Activated T-cell treated with anti-CD3 and anti-CD28 coated beads, Interleukin-2, amount 50 U/mL, for 24 hours (primary cell): ENCODE data around the gene MRPL24.
A peak's percentile ranks its signal among the peaks of the same experiment; 100 is the strongest.

Source experiments
- DNase-seq: peaks from one replicate; pipeline ENCODE4 v3.0.0-alpha.2; 2020
- H3K27ac Mint-ChIP-seq: 2 replicates; pipeline ENCODE4 v1.8.0; 2020; ENCODE audit warnings: mild to moderate bottlenecking, mixed read lengths
- H3K27me3 Mint-ChIP-seq: 2 replicates; pipeline ENCODE4 v1.8.0; 2020; ENCODE audit warnings: mixed read lengths
- H3K36me3 Mint-ChIP-seq: 2 replicates; pipeline ENCODE4 v1.8.0; 2020; ENCODE audit warnings: low read depth, mixed read lengths
- H3K4me1 Mint-ChIP-seq: 2 replicates; pipeline ENCODE4 v1.8.0; 2020; ENCODE audit warnings: low read depth, mixed read lengths
- H3K4me3 Mint-ChIP-seq: 2 replicates; pipeline ENCODE4 v1.8.0; 2020; ENCODE audit warnings: mild to moderate bottlenecking, moderate library complexity, mixed read lengths
- H3K9me3 Mint-ChIP-seq: 2 replicates; pipeline ENCODE4 v1.8.0; 2020; ENCODE audit warnings: mixed read lengths

Gene MRPL24

DNA sequence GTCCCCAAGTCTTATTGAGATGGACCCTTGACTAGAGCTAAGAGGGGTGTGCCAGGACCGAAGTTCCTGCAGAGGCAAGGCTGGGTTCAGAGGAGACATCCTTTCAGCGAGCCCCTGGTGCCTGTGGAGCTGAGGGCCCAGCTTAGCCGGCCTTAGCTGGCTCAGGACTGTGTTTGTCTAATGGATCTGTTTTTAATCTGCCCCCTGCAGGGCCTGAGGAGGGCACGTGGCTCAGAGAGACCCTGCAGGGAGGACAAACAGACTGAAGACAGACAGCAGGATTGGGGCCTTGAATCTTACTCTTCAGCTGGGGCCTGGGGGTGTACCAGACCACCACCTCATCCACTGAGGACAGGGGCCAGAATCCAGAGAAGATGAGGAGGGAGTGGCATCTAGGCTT, 37.1 kb downstream of the MRPL24 start:
- H3K27me3 Mint-ChIP-seq: peaks cover 47% of the 10 kb centered on the region
- no peaks in the 10 kb centered on the region for H3K9me3 Mint-ChIP-seq
- no peak for DNase-seq
- H3K27ac Mint-ChIP-seq: no peak overlapping the region
- no peaks in the 10 kb centered on the region for H3K36me3 Mint-ChIP-seq
- H3K4me3 Mint-ChIP-seq: no peak overlapping the region
- H3K4me1 Mint-ChIP-seq: peaks cover 34% of the 10 kb centered on the region

DNA sequence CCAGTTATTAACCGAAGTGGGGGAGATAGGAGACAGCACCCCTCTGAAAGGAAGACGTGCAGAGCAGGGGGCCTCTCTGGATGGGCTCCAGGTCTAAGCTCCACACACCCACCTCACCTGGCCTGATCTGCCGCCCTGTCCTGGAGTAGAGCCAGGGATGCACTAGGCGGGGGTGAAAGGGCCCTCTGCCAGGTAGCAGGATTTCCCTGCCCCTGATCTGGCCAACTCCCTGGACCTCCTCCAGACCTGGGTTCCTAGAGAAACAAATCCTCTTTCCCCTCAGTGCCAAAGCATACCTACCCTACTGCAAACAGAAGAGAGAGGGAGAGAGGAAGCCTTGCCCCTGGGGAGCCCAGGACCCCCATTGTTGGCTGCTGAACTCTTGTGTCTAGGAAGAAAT, 37.6 kb downstream of the MRPL24 start:
- H3K4me1 Mint-ChIP-seq: peaks cover 34% of the 10 kb centered on the region
- H3K36me3 Mint-ChIP-seq: no peaks in the 10 kb centered on the region
- H3K9me3 Mint-ChIP-seq: no peaks in the 10 kb centered on the region
- H3K27ac Mint-ChIP-seq: no peak overlapping the region
- peaks cover 47% of the 10 kb centered on the region for H3K27me3 Mint-ChIP-seq
- no peak for DNase-seq
- H3K4me3 Mint-ChIP-seq: no peak overlapping the region

DNA sequence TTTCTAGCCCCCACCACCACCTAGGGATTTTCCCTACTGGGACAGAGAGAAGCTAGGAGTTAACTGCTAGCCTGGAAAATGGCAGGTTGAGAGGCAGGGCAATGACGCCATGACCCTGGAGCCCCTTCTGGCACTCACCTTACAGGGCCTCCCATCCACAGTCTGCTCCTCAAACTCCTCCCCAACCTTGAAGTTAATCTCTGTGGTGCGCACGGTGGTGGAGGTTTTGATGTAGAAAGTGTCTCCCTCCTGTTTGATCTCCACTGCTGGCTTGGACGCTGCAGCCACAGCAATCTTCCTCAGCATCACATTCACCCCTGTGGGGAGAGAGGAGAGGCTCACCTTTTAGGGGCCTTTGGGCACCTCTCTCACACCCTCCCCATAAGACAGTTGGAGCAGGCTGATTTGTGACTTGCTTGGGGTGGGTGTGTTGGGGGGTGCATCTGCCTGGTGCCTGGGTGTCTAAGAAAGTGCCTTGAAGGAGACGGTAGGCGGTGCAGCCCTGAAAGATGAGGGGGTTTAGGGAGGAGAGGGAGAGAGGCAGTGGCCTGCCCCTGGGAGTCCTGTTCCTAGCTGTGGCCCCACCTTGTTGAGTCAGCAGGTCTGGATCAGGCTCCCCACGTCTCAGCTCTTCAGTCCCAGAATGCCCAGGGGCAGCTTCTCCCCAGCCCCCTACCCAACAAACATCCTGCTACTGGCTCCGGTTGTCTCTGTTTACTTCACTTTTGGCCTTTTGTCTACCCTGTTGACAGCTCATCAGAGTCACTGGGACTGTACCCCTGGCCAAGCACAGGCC, 40.0 kb downstream of the MRPL24 start:
- no peak for DNase-seq
- no peaks in the 10 kb centered on the region for H3K36me3 Mint-ChIP-seq
- H3K4me3 Mint-ChIP-seq: no peak overlapping the region
- H3K27ac Mint-ChIP-seq: no peak overlapping the region
- peaks cover 57% of the 10 kb centered on the region for H3K27me3 Mint-ChIP-seq
- H3K4me1 Mint-ChIP-seq: peaks cover 22% of the 10 kb centered on the region
- no peaks in the 10 kb centered on the region for H3K9me3 Mint-ChIP-seq

DNA sequence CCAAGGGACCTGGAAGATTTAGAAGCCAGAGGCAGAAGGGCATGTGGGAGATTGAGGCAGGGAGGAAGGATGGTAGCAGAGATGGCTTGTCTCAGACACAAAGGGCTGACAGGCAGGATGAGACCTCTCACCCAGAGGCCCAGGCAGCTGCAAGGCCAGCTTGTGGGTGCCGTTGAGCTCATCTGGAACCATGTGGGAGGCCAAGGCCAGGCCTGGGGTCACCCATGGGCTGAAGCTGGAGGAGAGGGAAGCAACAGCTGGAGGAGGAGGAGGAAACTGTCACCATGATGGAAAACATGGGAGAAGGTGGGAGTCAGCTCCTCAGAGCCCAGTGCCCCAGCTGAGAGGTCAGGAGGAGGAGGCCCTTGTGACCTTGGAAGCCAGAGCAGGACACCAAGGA, 41.9 kb downstream of the MRPL24 start:
- Mint-ChIP-seq H3K27me3 (peaks cover 48% of the 10 kb centered on the region), H3K36me3 (no peaks in the 10 kb centered on the region), H3K27ac (peak overlapping the region; percentile 38), H3K4me1 (peaks cover 4% of the 10 kb centered on the region), H3K9me3 (no peaks in the 10 kb centered on the region), H3K4me3 (no peak overlapping the region)
- no peak for DNase-seq

DNA sequence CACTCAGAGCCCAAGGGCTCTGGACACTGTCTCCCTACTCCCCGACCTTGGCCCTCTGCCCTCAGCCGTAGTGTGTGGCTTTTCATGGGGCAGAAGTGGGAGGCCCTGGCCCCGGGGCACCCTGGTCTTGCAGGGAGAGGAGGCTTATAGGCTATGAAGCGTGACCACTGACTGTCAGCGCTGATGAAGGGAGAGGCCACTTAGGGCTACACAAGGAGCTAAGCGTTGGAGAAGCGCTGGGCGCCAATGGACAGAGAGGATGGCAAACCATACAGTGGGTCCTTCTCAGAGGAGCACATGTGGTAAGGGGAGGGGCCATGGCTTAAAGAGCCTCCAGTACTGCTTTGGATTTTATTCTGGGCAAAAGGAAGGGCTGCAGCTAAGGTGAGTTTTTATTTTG, 43.4 kb downstream of the MRPL24 start:
- no peak for DNase-seq
- peaks cover 10% of the 10 kb centered on the region for H3K4me1 Mint-ChIP-seq
- H3K4me3 Mint-ChIP-seq: no peak overlapping the region
- H3K9me3 Mint-ChIP-seq: no peaks in the 10 kb centered on the region
- no peaks in the 10 kb centered on the region for H3K36me3 Mint-ChIP-seq
- peaks cover 49% of the 10 kb centered on the region for H3K27me3 Mint-ChIP-seq
- H3K27ac Mint-ChIP-seq: no peak overlapping the region

DNA sequence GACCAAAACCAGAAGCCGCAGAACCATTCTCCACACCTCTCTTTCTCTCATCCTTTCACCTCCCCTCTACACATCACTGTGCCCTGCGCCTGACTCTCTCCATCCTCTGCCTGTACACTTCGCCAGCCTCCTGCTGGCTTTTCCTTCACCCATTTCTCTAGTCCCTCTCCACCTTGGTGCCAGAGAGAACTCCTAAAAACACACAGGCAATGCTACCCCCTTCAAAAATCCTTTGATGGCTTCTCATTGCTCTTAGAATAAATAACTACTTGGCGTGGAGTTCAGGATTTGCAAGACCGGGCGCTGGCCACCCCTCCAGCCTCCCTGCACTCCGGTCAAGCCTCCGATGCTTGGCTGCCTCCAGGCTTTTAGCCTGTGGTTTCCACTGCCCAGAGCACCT, 44.1 kb downstream of the MRPL24 start:
- no peaks in the 10 kb centered on the region for H3K36me3 Mint-ChIP-seq
- H3K4me3 Mint-ChIP-seq: no peak overlapping the region
- no peaks in the 10 kb centered on the region for H3K9me3 Mint-ChIP-seq
- H3K4me1 Mint-ChIP-seq: peaks cover 17% of the 10 kb centered on the region
- H3K27ac Mint-ChIP-seq: no peak overlapping the region
- peaks cover 52% of the 10 kb centered on the region for H3K27me3 Mint-ChIP-seq
- DNase-seq: no peak

DNA sequence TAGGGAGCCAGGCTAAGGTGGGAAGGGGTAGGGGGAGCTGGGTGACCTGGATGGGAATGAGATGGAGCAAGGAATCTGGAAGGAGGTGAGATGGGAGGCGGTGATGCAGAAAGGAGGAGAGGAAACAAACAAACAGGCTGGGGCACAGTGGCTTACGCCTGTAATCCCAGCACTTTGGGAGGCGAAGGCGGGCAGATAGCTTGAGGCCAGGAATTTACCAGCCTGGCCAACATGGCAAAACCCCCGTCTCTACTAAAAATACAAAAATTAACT, 46.3 kb downstream of the MRPL24 start:
- H3K27me3 Mint-ChIP-seq: peaks cover 65% of the 10 kb centered on the region
- H3K36me3 Mint-ChIP-seq: no peaks in the 10 kb centered on the region
- H3K4me1 Mint-ChIP-seq: peaks cover 18% of the 10 kb centered on the region
- H3K9me3 Mint-ChIP-seq: no peaks in the 10 kb centered on the region
- no peak for DNase-seq
- H3K4me3 Mint-ChIP-seq: no peak overlapping the region
- no peak overlapping the region for H3K27ac Mint-ChIP-seq

DNA sequence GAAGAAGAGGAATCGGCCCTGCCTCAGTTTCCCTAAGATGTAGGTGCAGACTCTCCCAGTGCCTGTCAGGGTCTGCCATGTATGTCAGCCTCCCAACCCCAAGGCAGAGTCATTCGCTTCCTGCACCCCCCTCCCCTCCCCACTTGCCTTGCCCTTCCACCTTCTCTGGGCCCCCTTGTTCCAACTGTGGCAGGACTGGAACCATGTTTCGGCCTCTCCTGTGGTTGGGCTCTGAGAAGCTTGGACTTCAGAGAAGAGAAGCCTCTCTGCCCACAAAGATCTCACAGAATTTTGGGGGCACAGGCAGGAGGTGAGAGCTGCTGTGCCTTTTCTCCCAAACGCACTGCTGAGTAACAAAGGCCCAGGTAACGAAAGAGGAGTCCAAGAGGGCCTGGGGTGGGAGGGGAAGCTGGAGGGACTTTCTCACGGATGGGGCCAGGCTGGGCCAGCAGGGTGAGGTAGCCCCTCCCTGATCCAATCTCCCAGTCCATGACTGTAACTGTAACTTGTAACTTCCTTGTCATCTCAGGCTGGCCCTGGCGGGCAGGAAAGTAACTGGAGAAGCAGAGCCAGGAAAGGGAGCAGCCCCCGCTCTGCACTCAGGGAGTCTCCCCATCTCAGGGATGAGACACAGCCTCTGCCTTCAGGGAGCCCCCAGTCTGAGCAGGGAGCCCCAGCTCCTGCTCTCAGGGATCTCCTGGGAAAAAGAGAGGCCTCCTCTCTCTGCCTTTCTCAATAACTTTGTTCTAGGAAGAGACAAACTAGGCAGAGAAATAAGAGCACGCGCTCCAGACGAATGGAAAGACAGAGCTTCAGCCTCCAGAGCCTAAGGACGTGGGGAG, 46.8 kb downstream of the MRPL24 start:
- Mint-ChIP-seq H3K36me3 (no peaks in the 10 kb centered on the region), H3K27me3 (peaks cover 67% of the 10 kb centered on the region), H3K27ac (no peak overlapping the region), H3K4me3 (no peak overlapping the region), H3K9me3 (no peaks in the 10 kb centered on the region), H3K4me1 (peaks cover 23% of the 10 kb centered on the region)
- no peak for DNase-seq

DNA sequence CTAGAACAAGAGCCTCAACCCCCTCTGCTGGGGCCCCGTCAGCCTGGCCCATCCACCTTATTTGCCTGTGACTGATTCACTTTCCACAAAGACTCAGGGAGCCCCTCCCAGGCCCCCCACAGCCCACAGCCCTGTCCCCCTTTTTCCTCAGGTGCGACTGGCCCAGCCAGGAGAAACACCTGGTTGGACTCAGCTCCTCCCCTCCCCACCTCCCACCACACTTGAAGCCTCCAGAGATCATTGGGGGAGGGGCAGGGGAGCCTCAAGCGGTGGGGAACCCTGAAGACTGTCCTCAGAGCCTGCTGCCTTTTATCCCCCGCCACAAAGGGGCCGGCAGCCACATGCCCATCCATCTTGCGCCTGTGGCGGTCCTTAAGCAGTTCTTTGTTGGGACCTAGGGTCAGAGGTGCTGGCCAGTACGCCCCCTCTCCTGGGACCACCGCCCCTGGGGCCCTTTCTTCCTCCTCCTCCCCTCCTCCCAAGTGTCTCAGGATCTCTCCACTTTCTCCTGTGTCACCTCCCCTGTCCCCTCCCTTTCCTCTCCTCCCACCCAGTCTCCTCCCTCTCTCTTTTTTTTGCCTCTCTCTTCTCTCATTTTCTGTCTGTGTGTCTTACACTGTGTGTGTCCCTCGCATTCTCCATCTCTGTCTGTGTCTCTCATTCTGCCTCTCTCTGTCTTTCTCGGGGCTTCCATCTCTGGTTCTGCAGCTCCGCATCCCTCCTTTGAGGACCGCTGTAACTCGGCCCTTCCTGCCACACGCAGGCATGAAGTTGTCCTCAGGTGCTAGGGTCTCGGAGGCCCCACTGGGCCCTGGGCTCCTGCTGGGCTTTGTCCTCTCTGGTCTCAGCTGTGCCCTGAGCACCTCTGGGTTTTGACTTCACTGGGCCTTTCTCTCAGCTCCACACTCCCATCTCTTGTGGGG, 47.7 kb downstream of the MRPL24 start:
- peaks cover 76% of the 10 kb centered on the region for H3K27me3 Mint-ChIP-seq
- no peak overlapping the region for H3K4me3 Mint-ChIP-seq
- H3K9me3 Mint-ChIP-seq: no peaks in the 10 kb centered on the region
- H3K36me3 Mint-ChIP-seq: no peaks in the 10 kb centered on the region
- DNase-seq: no peak
- H3K27ac Mint-ChIP-seq: no peak overlapping the region
- H3K4me1 Mint-ChIP-seq: peaks cover 25% of the 10 kb centered on the region

DNA sequence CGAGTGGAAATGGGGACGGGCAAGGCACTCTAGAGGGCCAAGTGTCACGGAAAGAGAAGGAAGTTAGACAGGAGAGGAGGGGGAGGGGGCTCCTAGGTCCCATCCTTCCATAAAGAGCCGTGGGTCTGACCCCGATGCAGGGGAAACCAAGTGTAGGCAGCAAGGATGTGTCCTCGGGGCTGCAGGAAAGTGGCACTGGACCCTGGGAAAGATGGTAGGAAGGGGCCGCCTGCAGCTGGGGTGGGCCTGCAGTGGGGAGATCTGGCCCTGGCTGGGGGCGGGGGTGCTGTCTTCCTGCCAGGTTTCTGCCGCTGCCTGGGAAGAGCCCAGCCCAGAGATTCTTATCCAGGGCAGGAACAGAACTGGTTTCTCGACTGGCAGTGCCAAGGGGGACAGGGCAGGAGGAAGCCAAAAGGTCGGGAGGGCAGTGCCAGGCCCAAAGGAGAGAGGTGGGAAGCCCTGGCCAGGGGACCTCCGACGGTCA, 48.4 kb downstream of the MRPL24 start:
- H3K27ac Mint-ChIP-seq: no peak overlapping the region
- H3K4me1 Mint-ChIP-seq: peaks cover 25% of the 10 kb centered on the region
- DNase-seq: no peak
- H3K27me3 Mint-ChIP-seq: peaks cover 75% of the 10 kb centered on the region
- H3K9me3 Mint-ChIP-seq: no peaks in the 10 kb centered on the region
- no peaks in the 10 kb centered on the region for H3K36me3 Mint-ChIP-seq
- no peak overlapping the region for H3K4me3 Mint-ChIP-seq

DNA sequence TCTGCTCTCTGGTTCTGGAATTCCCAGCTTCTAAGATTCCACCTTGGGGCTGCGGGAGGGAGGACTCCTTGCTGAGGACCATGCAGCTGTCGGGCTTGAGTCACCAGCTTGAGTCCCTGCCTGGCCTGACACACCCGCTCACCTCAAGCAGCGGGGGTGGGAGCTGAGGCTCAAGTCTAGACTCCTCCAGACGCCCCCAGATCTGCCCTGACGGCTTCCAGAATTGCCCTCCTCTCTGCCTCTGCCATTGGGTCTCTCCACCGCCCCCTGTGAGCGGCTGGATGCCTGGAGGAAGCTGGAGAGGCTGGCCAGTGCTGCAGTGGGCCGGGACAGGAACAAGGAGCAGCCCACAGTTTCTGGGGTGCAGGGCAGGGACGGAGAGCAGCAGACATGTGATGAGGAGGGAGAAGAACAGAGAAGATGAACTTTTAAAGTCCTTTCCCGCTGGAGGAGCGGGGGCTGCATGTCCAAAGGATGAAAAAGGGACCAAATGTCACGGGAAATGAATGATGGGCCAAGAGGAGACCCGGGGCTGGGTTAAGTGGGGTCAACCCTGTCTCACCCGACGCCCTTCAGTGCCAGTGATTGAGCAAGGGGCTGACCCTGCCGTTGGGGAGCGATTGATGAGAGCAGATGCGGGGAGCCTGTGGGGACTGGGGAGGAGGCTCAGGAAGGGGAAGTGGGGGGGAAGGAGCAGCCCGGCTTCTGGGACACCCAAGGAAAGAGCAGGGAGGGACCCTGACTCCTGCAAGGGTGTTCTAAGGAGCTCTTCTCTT, 49.0 kb downstream of the MRPL24 start:
- no peaks in the 10 kb centered on the region for H3K9me3 Mint-ChIP-seq
- peaks cover 70% of the 10 kb centered on the region for H3K27me3 Mint-ChIP-seq
- DNase-seq: no peak
- peaks cover 25% of the 10 kb centered on the region for H3K4me1 Mint-ChIP-seq
- H3K4me3 Mint-ChIP-seq: no peak overlapping the region
- no peak overlapping the region for H3K27ac Mint-ChIP-seq
- no peaks in the 10 kb centered on the region for H3K36me3 Mint-ChIP-seq

DNA sequence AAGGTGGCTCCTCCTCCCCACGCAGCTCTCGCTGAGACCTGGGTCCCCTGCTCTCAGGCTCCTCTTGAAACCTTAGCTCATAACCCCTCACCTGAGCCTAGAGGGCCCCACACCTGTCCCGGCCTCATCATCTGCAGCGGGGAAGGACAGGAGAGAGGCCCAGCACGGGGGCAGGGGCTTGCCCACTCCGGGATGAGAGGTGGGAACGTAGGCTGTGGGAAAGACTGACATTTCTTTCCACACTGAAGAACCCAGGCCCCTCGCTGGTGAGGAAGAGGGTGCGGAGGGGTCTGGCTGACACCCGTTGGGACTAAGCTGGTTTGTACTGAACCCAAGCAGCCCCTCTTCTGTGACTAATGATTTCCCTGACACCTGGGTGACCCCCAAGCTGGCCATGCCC, 49.7 kb downstream of the MRPL24 start:
- H3K4me1 Mint-ChIP-seq: peaks cover 25% of the 10 kb centered on the region
- peaks cover 64% of the 10 kb centered on the region for H3K27me3 Mint-ChIP-seq
- no peaks in the 10 kb centered on the region for H3K9me3 Mint-ChIP-seq
- H3K36me3 Mint-ChIP-seq: no peaks in the 10 kb centered on the region
- no peak overlapping the region for H3K4me3 Mint-ChIP-seq
- no peak overlapping the region for H3K27ac Mint-ChIP-seq
- DNase-seq: no peak

DNA sequence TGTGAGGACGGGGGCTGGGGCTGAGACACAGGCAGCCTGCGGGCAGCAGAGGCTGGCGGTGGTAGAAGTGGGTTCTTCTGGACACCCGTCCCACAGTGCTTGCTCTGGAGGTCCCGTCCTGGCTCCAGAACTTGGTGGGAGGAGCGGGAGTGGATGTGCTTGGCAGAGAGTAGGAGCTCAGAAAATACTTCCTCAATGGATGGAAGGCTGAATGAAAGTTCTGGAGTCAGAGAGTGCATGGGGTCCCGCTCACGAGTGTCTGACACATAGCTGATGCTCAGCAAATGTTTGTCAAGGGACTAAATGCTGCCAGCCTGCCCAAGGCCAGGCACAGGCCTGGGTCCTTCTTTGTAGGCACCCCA, 50.2 kb downstream of the MRPL24 start:
- Mint-ChIP-seq H3K27me3 (peaks cover 65% of the 10 kb centered on the region), H3K9me3 (no peaks in the 10 kb centered on the region), H3K4me3 (no peak overlapping the region), H3K27ac (no peak overlapping the region), H3K36me3 (no peaks in the 10 kb centered on the region), H3K4me1 (peaks cover 25% of the 10 kb centered on the region)
- no peak for DNase-seq
